GM18858 (cell line): ENCODE results near the gene CORO2A.

ENCODE experiments used
- ATAC-seq: cut with Tn5 transposase; IDR thresholded peaks from one replicate; pipeline ENCODE4 v1.9.1; 2021; ENCODE audit not compliant: unreplicated experiment

Gene CORO2A

GRCh38 chr9:98219794-98220370, 27.4 kb upstream of the CORO2A start:
- no peak for ATAC-seq

DNA sequence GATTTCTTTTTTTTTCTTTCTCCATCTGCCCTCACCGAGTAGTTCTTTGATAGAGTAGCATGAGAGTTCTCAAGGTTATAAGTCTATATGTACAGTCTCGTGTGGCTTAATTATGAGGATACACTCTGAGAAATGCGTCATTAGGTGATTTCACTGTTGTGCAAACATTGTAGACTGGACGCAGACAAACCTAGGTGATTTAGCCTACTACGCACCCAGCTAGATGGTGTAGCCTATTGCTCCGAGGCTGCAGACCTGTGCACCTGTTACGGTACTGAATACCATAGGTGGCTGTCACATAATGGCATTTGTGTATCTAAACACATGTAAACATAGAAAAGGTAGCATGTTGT, 26.9 kb upstream of the CORO2A start:
- no peak for ATAC-seq

DNA sequence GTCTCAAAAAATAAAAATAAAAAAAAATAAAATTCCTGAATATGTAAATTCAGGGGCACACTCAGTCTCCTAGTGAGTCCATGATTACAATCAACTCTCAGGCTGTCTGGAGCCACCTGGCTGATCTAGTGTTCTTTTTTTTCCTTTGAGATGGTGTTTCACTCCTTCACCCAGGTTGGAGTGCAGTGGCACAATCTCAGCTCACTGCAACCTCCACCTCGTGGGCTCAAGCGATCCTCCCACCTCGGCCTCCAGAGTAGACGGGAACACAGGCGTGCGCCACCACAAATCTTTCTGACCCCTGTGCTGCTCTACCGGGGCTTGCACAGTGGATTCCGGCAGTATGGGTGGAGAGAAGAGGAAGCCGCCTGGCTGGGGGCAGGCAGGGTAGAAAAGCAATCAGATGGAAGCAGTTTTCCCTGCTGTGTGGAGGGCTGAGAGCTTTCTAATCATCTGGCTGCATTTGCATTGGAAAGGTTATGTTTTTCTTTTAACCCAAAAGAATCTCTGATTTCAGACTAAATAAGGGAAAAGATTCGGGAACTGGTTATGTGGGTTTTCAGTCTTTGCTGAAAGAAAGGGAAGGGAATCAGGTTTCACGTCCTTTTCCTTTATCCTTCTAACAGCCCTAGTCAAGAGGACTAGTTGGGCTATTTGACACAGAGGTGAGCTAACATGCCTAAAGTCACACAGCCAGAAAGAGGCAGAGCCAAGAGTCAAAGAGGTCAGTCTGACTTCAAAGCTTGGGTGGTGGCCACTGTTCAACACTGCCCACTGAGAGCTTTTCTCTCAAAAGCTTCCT, 26.3 kb upstream of the CORO2A start:
- ATAC-seq: no peak

GRCh38 chr9:98217255-98217654, 24.8 kb upstream of the CORO2A start:
- no peak for ATAC-seq

GRCh38 chr9:98216391-98216790, 24.0 kb upstream of the CORO2A start:
- no peak for ATAC-seq

DNA sequence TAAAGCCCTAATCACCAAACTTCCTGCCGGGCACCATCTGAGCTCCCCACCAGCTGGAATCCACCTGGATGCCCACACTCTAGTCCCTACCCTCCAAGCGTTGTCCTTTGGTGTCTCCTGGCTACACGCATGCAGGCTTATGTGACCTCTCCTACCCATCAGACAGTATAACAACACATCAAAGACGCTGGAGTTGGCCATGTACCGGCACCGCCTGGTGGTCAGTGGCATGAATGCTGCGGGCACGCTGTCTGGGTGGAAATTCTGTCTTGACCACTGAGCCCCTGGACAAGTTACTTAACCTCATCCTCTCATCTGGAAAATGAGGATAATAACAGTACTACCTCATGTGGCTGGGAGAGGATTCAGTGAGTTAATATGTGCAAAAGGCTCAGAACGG, 23.4 kb upstream of the CORO2A start:
- no peak for ATAC-seq

DNA sequence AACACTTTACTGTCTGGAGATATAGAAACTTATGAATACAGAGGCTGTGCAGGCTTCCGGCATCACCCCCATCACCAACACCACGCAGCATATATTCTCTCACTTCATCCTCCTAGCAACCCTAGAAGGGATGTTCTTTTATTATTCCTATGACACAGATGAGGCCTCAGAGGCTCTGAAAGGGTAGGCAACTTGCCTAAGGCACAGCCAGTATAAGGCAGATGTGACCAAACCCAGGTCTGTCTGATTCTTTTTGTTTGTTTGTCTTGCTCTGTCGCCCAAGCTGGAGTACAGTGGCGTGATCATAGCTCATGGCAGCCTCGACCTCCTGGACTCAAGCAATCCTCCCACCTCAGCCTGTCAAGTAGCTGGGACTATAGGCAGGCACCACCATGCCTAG, 22.8 kb upstream of the CORO2A start:
- ATAC-seq: no peak

DNA sequence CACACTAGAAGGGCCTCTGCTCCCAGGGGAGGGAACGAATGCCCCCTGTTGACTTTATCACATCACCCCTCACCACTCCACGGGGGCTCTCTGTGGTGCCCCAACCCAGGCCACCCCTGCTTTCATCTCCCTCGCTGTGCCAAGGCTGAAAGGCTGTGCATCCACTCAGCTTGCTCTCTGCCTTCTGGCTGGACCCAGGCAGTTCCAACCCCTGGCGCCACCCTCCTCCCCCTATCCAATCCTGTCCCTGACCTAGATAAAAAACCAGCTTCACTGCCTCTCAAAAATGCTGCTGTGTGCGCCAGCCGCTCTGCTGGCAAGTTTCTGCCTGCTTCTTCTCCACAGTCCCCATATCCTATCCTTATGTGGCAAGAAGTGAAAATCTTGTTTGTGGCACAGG, 22.4 kb upstream of the CORO2A start:
- no peak for ATAC-seq

GRCh38 chr9:98211260-98211659, 18.8 kb upstream of the CORO2A start:
- no peak for ATAC-seq

- no peak for ATAC-seq
These were observed 18.0 kb upstream of the CORO2A start for GRCh38 chr9:98210435-98210834.

DNA sequence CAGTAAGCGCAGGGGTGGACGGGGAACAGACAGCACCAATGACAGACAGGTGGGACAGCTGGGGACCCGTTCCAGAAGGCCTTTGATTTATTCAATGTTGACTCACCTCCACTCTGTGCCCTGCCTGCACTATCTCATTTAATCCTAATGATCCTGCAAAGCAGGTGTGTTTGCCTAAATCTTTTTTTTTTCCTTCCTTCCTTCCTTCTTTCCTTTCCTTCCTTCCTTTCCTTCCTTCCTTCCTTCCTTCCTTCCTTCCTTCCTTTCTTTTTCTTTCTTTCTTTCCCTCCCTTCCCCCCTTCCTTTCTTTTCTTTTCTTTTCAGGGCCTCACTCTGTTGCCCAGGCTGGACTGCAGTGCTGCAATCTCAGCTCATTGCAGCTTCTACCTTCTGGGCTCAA, 17.1 kb upstream of the CORO2A start:
- ATAC-seq: no peak

- no peak for ATAC-seq
These were observed 16.2 kb upstream of the CORO2A start for GRCh38 chr9:98208635-98209034.

DNA sequence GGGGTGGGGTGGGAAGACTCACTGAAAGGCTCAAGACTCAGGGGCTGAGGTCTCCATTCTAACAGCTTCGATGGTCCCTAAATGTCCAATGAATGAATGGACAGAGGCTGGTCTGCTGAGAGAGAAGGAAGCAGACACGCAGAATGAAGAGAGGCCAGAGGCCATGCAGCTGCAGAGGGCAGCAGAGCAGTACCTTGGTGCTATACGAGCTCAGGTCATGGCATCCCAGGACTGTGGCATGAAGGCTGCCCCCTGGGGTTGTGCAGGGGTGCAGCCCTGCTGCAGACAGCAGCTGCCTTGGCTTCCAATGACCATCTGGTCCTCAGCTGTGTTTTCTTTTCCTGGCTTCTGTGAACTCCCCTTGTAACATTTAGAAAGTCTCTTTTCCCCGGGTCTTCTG, 15.2 kb upstream of the CORO2A start:
- ATAC-seq: no peak

GRCh38 chr9:98206754-98207153, 14.3 kb upstream of the CORO2A start:
- no peak for ATAC-seq

DNA sequence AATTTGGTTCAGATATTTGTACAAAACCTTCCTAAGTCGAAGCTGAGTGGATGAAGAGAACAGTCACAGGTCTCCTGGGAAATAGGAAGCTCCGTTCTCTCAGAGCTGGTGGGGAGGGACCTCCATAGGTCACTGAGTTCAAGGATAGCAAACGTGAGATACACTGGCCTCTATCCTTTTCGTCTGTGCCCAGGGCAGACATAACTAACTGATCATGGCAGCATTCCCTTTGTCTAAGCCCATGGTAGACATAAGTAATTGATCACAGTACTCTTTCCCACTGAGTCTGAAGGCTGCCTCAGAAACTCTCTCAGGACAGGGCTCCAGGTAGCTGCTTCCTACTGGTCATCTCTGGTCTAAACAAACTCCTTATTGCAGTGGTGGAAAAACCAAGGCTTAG, 12.3 kb upstream of the CORO2A start:
- no peak for ATAC-seq

GRCh38 chr9:98203153-98203552, 10.7 kb upstream of the CORO2A start:
- ATAC-seq: no peak

DNA sequence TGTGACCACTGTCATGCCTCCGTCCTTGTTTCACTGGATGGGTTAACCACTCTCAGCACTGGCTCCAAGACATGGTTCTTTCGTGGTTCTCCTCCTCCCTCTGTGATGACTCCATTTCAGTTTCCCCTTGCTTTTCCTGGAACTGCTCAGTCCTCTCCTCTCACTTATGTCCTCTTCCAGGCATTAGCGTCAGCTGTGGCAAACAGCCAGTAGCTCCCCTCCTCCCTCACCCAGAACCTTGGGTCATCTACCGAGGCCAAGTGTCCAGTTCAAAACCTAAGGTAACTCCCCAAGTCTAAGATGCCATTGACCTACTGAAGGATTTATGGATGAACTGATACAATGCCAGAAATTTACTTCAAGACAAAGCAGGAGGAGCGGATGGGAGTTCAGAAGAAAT, 9.8 kb upstream of the CORO2A start:
- no peak for ATAC-seq

GRCh38 chr9:98201749-98202148, 9.3 kb upstream of the CORO2A start:
- ATAC-seq: no peak

- ATAC-seq: no peak
These were observed 8.7 kb upstream of the CORO2A start for GRCh38 chr9:98201102-98201501.

- ATAC-seq: no peak
These were observed 7.1 kb upstream of the CORO2A start for GRCh38 chr9:98199388-98200033.

- no peak for ATAC-seq
These were observed 3.2 kb upstream of the CORO2A start for GRCh38 chr9:98195671-98196070.

- ATAC-seq: no peak
These were observed 1.0 kb upstream of the CORO2A start for GRCh38 chr9:98193336-98193944.
